DOHH2 (cell line): ENCODE data around the gene EMC8.

Source experiments
- H3F3A ChIP-seq: fragments of 200-600 bp; sonication (generic), shearing (Covaris generic); 2 replicates; pipeline ENCODE4 v1.6.0; 2016; ENCODE audit warnings: antibody characterized with exemption, mild to moderate bottlenecking; ENCODE audit not compliant: control insufficient read depth, insufficient read depth
- H3K27ac ChIP-seq: fragments of 200-600 bp; sonication (generic); 2 replicates; pipeline ENCODE4 v1.5.1; 2014; ENCODE audit warnings: low read depth, mild to moderate bottlenecking, low read length, moderate library complexity
- H3K27me3 ChIP-seq: fragments of 200-600 bp; sonication (generic); 2 replicates; pipeline ENCODE4 v1.6.1; 2014; ENCODE audit warnings: mild to moderate bottlenecking, low read length, mixed read lengths; ENCODE audit not compliant: control insufficient read depth
- H3K36me3 ChIP-seq: fragments of 200-600 bp; sonication (generic); 2 replicates; pipeline ENCODE4 v1.6.1; 2014; ENCODE audit warnings: mild to moderate bottlenecking, low read length, moderate library complexity, mixed read lengths; ENCODE audit not compliant: control insufficient read depth
- H3K4me1 ChIP-seq: fragments of 200-600 bp; sonication (generic); 2 replicates; pipeline ENCODE4 v1.6.1; 2014; ENCODE audit warnings: mild to moderate bottlenecking, low read length, mixed read lengths; ENCODE audit not compliant: control insufficient read depth
- H3K4me2 ChIP-seq: fragments of 200-600 bp; sonication (generic); 2 replicates; pipeline ENCODE4 v1.6.0; 2014; ENCODE audit warnings: mild to moderate bottlenecking, low read length, moderate library complexity
- H3K4me3 ChIP-seq: fragments of 200-600 bp; sonication (generic); 2 replicates; pipeline ENCODE4 v1.5.1; 2014; ENCODE audit warnings: mild to moderate bottlenecking, low read length, mixed read lengths
- H3K79me2 ChIP-seq: fragments of 200-600 bp; sonication (generic); 2 replicates; pipeline ENCODE4 v1.6.1; 2014; ENCODE audit warnings: mild to moderate bottlenecking, low read length, mixed read lengths; ENCODE audit not compliant: control insufficient read depth
- H3K9me2 ChIP-seq: fragments of 200-600 bp; sonication (generic); replicated peaks from 2 replicates; pipeline ENCODE4 v1.6.1; 2014; ENCODE audit warnings: mild to moderate bottlenecking, low read length, mixed read lengths; ENCODE audit not compliant: control insufficient read depth
- H3K9me3 ChIP-seq: fragments of 200-600 bp; sonication (generic); 2 replicates; pipeline ENCODE4 v1.6.1; 2014; ENCODE audit warnings: antibody characterized with exemption, low read length, mixed read lengths; ENCODE audit not compliant: control insufficient read depth, insufficient read depth
- H4K20me1 ChIP-seq: fragments of 200-600 bp; sonication (generic); 2 replicates; pipeline ENCODE4 v1.6.0; 2014; ENCODE audit warnings: low read depth, mild to moderate bottlenecking, antibody characterized with exemption, low read length, moderate library complexity; ENCODE audit not compliant: control insufficient read depth, insufficient read depth
- CTCF ChIP-seq: fragments of 200-600 bp; sonication (generic); IDR thresholded peaks from one replicate; pipeline ENCODE4 v1.5.1; 2014; ENCODE audit warnings: antibody characterized with exemption, mild to moderate bottlenecking, low read depth, low read length; ENCODE audit not compliant: poor library complexity, severe bottlenecking
- EZH2phosphoT487 ChIP-seq: fragments of 200-600 bp; sonication (generic); IDR thresholded peaks from 2 replicates; pipeline ENCODE4 v1.6.1; 2017; ENCODE audit warnings: borderline replicate concordance, mild to moderate bottlenecking, antibody characterized with exemption, low read length, moderate library complexity, mixed read lengths

EMC8 gene

GRCh38 chr16:85735946-85736345, 63.4 kb downstream of the EMC8 start:
- TF ChIP-seq CTCF = no peak
- TF ChIP-seq EZH2phosphoT487 = no peak
- Histone ChIP-seq H3K27me3 (peaks cover 44% of the 10 kb centered on the region), H3K79me2 (no peaks in the 10 kb centered on the region), H3K27ac (no peak overlapping the region), H3K36me3 (no peaks in the 10 kb centered on the region), H3K4me2 (no peak overlapping the region; the same call in 1 of the 2 replicates), H4K20me1 (no peaks in the 10 kb centered on the region), H3K9me2 (no peaks in the 10 kb centered on the region), H3K4me3 (no peak overlapping the region), H3K4me1 (peaks cover 16% of the 10 kb centered on the region), H3K9me3 (no peaks in the 10 kb centered on the region), H3F3A (no peaks in the 10 kb centered on the region)

DNA sequence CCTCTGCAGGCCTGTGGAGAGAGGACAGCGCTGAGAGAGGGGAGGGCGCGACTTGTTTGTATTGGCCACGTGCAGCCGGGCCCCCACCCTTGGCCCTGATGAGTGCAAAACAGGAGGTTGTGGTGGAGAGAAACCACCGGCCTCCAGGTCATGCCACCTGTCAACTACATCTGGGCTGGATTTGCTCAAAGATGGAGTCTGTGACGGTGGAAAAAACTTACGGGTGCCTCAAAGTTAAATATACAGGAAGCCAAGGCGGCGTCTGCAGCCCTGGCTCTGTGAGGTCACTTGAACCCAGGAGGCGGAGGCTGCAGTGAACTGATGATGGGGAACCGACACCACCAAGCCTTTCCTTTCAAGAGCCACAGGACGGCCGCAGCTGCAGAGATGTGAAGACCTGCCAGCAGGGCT, 64.1 kb downstream of the EMC8 start:
- Histone ChIP-seq H3K79me2 (no peaks in the 10 kb centered on the region), H3K36me3 (no peaks in the 10 kb centered on the region), H3K4me3 (no peak overlapping the region), H4K20me1 (no peaks in the 10 kb centered on the region), H3K9me3 (no peaks in the 10 kb centered on the region), H3K27ac (no peak overlapping the region), H3K4me2 (peak overlapping the region; percentile 14; the same call in 1 of the 2 replicates), H3K27me3 (peaks cover 44% of the 10 kb centered on the region), H3K4me1 (peaks cover 16% of the 10 kb centered on the region), H3F3A (no peaks in the 10 kb centered on the region), H3K9me2 (no peaks in the 10 kb centered on the region)
- TF ChIP-seq CTCF (no peak), EZH2phosphoT487 (no peak)

DNA sequence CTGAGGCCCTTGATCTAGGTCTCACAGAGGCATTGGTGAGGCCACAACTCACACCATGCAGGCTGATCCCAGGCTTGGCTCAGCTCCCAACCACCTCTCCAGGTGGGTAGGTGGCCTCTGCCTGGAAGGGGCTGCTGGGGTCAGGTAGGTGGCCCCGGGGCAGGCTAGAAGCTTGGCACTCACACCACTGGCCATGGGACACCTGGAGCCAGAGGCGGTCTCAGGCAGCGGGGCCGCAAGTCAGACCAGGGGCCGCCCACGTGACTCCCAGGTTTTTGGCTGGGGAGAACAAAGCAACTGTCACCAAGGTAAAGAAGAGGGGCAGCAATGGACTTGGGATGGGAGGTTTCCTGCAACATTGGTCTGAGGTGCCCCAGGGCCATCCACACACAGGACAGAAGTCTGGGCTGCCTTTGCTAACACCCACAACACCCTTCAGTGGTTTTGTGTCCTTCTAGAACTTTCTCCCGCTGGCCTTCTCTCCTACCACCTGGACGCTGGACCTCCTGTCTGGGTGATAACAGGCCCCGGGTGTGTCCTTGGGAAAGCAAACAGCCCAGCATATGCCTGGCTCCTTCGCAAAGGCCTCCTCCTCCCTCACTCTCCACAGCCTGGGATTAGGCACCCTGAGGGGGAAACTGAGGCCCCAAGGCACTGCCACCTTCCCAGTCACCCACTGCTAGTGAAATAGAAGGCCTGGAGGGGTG, 64.9 kb downstream of the EMC8 start:
- no peaks in the 10 kb centered on the region for H3F3A ChIP-seq
- H3K27ac ChIP-seq = no peak overlapping the region
- H3K27me3 ChIP-seq = peaks cover 44% of the 10 kb centered on the region
- no peak for TF ChIP-seq CTCF
- TF ChIP-seq EZH2phosphoT487 = no peak
- H3K4me1 ChIP-seq = peaks cover 16% of the 10 kb centered on the region
- H4K20me1 ChIP-seq = no peaks in the 10 kb centered on the region
- no peaks in the 10 kb centered on the region for H3K9me2 ChIP-seq
- no peaks in the 10 kb centered on the region for H3K9me3 ChIP-seq
- H3K4me3 ChIP-seq = no peak overlapping the region
- H3K79me2 ChIP-seq = no peaks in the 10 kb centered on the region
- 0 out of 2 replicates have a peak overlapping the region, but pooled peaks have one; percentile 14 for H3K4me2 ChIP-seq
- H3K36me3 ChIP-seq = no peaks in the 10 kb centered on the region
